Measurements from ENCODE around the gene LRRC4.

The LRRC4 gene

DNA sequence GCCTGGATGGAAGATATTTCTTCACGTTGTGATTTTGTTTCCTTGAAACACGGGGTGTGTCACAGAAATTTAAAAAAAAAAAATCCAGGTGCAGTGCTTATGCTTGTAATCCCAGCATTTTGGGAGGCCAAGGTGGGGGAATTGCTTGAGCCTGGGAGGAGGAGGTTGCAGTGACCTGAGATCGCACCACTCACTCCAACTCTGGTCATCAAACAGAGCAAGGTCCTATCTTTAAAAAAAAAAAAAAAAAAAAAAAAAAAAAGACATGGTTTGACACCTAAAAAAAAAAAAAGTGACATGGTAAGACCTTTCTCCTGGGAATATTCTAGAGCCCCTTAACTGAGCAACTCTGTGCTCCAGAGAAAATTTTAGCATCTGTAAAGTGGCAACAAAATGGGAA is 9.0 kb upstream of the LRRC4 start:
- Histone ChIP-seq H3K4me3 (ENCODE audit: low read depth, low read length) (no peak overlapping the region), H3K4me1 (peaks cover 6% of the 10 kb centered on the region), H3K4me2 (ENCODE audit: low read length) (no peak overlapping the region), H3K9ac (no peak overlapping the region), H3K27ac (no peak overlapping the region), H3K79me2 (peaks cover 4% of the 10 kb centered on the region), H3K36me3 (ENCODE audit: control insufficient read depth, insufficient read depth, low read length) (no peaks in the 10 kb centered on the region), H2AFZ (no peak overlapping the region), H3K27me3 (ENCODE audit: control insufficient read depth, insufficient read depth, low read length) (no peaks in the 10 kb centered on the region), H3K9me3 (ENCODE audit: control insufficient read depth, low read length) (no peaks in the 10 kb centered on the region)
- TF ChIP-seq, protein P1, sequence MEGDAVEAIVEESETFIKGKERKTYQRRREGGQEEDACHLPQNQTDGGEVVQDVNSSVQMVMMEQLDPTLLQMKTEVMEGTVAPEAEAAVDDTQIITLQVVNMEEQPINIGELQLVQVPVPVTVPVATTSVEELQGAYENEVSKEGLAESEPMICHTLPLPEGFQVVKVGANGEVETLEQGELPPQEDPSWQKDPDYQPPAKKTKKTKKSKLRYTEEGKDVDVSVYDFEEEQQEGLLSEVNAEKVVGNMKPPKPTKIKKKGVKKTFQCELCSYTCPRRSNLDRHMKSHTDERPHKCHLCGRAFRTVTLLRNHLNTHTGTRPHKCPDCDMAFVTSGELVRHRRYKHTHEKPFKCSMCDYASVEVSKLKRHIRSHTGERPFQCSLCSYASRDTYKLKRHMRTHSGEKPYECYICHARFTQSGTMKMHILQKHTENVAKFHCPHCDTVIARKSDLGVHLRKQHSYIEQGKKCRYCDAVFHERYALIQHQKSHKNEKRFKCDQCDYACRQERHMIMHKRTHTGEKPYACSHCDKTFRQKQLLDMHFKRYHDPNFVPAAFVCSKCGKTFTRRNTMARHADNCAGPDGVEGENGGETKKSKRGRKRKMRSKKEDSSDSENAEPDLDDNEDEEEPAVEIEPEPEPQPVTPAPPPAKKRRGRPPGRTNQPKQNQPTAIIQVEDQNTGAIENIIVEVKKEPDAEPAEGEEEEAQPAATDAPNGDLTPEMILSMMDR (IDR thresholded peaks at IDR 0.05): no peak

GRCh38 chr7:128039544-128039953 is 8.3 kb upstream of the LRRC4 start:
- peaks cover 6% of the 10 kb centered on the region for H3K4me1 ChIP-seq
- no peaks in the 10 kb centered on the region for H3K36me3 ChIP-seq (ENCODE audit: control insufficient read depth, insufficient read depth, low read length)
- H3K79me2 ChIP-seq: peaks cover 4% of the 10 kb centered on the region
- TF ChIP-seq, protein P1 (IDR thresholded peaks at IDR 0.05): no peak
- H3K27ac ChIP-seq: no peak overlapping the region
- no peaks in the 10 kb centered on the region for H3K27me3 ChIP-seq (ENCODE audit: control insufficient read depth, insufficient read depth, low read length)
- H3K4me3 ChIP-seq (ENCODE audit: low read depth, low read length): no peak overlapping the region
- H3K4me2 ChIP-seq (ENCODE audit: low read length): no peak overlapping the region
- no peaks in the 10 kb centered on the region for H3K9me3 ChIP-seq (ENCODE audit: control insufficient read depth, low read length)
- H3K9ac ChIP-seq: no peak overlapping the region
- H2AFZ ChIP-seq: no peak overlapping the region

DNA sequence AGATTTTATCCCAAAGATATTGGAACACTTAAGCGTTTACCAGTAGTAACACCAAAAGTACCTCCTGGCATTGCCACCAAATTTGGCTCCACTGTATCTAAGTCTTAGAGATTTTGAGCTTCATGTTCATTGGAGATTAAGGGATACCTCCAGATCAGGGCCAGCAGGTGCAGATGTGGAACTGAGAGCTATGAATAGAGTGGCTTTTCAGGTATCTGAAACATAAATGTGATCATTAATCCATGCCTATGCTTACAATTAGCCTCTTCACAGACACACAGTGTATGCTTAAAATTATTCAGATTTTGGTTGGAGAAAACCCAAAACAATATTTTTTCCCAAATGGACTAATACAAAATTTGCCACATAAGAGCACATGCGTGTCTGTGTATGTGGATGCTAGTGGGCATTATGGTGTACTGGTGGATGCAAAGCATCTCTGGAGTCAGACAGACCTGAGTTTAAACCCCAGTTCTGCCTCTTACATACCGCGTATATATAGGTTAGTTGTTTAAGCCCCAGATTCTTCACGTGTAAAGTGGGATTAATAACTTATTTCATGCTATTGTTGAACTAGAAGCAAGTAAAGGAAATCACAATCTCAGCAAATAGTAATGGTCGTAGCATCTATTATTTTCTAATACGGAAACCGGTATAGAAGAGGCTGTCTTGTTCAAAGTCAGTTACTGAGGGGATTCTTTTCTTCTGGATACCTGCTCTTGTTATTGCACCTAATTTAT is 6.8 kb upstream of the LRRC4 start:
- Histone ChIP-seq H3K79me2 (peaks cover 4% of the 10 kb centered on the region), H2AFZ (no peak overlapping the region), H3K4me2 (ENCODE audit: low read length) (no peak overlapping the region), H3K27ac (no peak overlapping the region), H3K27me3 (ENCODE audit: control insufficient read depth, insufficient read depth, low read length) (no peaks in the 10 kb centered on the region), H3K9me3 (ENCODE audit: control insufficient read depth, low read length) (no peaks in the 10 kb centered on the region), H3K36me3 (ENCODE audit: control insufficient read depth, insufficient read depth, low read length) (no peaks in the 10 kb centered on the region), H3K9ac (no peak overlapping the region), H3K4me3 (ENCODE audit: low read depth, low read length) (no peak overlapping the region), H3K4me1 (peaks cover 6% of the 10 kb centered on the region)
- TF ChIP-seq, protein P1 (IDR thresholded peaks at IDR 0.05): no peak

GRCh38 chr7:128037081-128037480 is 5.8 kb upstream of the LRRC4 start:
- no peak overlapping the region for H3K4me3 ChIP-seq (ENCODE audit: low read depth, low read length)
- H3K27me3 ChIP-seq (ENCODE audit: control insufficient read depth, insufficient read depth, low read length): no peaks in the 10 kb centered on the region
- peaks cover 8% of the 10 kb centered on the region for H3K4me1 ChIP-seq
- TF ChIP-seq, protein P1 (IDR thresholded peaks at IDR 0.05): no peak
- no peak overlapping the region for H3K27ac ChIP-seq
- peaks cover 4% of the 10 kb centered on the region for H3K79me2 ChIP-seq
- H3K4me2 ChIP-seq (ENCODE audit: low read length): no peak overlapping the region
- H3K9ac ChIP-seq: no peak overlapping the region
- no peak overlapping the region for H2AFZ ChIP-seq
- H3K36me3 ChIP-seq (ENCODE audit: control insufficient read depth, insufficient read depth, low read length): no peaks in the 10 kb centered on the region
- no peaks in the 10 kb centered on the region for H3K9me3 ChIP-seq (ENCODE audit: control insufficient read depth, low read length)
